GM19463 (cell line): Measurements from ENCODE around the gene LRFN3.
"Not testable (repeated sequence)": the region's sequence is repeated elsewhere in the genome, so short reads cannot be mapped to it uniquely, and the experiment has no call there.

Experiments
- ATAC-seq: cut with Tn5 transposase; IDR thresholded peaks from one replicate; pipeline ENCODE4 v1.9.1; 2021; ENCODE audit warnings: mild to moderate bottlenecking, moderate library complexity; ENCODE audit not compliant: unreplicated experiment

Gene LRFN3, protein sequence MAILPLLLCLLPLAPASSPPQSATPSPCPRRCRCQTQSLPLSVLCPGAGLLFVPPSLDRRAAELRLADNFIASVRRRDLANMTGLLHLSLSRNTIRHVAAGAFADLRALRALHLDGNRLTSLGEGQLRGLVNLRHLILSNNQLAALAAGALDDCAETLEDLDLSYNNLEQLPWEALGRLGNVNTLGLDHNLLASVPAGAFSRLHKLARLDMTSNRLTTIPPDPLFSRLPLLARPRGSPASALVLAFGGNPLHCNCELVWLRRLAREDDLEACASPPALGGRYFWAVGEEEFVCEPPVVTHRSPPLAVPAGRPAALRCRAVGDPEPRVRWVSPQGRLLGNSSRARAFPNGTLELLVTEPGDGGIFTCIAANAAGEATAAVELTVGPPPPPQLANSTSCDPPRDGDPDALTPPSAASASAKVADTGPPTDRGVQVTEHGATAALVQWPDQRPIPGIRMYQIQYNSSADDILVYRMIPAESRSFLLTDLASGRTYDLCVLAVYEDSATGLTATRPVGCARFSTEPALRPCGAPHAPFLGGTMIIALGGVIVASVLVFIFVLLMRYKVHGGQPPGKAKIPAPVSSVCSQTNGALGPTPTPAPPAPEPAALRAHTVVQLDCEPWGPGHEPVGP

GRCh38 chr19:35935911-35936737 lies at the start of gene LRFN3:
TSS of gene LRFN3 (plus strand) at chr19:35936374. CDS start at chr19:35939426, 3,052 bp downstream.
- no peak for ATAC-seq

DNA sequence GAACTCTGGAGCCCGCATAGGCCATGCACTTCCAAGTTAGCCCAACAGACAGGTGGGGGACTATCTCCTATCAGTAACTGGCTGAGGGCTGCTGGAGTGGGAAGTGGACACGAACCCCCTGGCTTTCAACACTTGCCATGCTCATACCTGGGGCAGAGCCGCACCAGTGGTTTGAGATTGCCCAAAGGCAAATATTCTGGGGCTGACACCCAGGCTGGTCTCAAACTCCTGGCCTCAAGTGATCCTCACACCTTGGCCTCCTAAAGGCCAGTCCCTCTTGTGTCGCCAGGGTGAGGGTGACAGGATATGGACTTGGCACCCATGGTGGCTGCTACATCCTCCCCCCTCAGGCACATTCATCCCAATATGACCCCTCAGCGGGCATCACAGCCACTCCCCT lies 49.0 kb upstream of the LRFN3 start:
- ATAC-seq, result no peak

GRCh38 chr19:35888398-35888797 lies 47.8 kb upstream of the LRFN3 start:
- ATAC-seq, result no peak

DNA sequence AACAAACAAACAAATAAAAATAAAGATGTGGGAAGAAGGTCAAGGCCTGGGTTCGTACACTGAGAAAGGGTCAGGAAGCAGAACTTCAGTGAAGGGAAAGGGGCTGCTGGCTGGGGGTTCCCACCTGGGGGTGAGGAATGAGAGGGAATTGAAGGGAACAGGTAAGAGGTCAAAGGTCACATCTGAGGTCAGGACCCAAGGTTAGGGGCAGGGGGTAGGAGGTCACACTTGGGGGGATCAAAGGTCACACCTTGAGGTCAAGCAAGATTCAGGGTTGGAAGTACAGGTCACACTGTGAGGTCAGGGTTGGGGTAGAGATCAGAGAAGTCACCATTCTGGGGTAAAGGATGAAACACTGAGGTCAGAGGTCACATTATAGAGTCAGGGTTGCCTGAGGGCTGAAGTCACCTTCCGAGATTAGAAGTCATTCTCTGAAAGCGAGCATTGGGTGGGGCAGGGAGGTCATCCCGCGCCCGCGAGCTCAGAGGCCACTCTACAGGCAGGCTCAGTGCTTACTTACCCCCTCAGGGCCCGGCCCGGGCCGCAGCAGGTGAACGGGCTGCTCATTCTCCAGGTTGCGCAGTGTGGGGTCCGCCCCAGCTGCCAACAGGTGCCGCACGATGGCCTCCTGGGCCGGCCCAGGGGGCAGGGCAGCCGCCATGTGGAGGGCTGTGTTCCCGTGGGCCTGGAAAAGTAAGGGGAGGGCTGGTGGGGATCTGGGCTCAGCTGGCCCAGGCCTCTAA lies 46.6 kb upstream of the LRFN3 start:
- no peak for ATAC-seq

GRCh38 chr19:35890113-35890650 lies 46.0 kb upstream of the LRFN3 start:
- ATAC-seq, result no peak

DNA sequence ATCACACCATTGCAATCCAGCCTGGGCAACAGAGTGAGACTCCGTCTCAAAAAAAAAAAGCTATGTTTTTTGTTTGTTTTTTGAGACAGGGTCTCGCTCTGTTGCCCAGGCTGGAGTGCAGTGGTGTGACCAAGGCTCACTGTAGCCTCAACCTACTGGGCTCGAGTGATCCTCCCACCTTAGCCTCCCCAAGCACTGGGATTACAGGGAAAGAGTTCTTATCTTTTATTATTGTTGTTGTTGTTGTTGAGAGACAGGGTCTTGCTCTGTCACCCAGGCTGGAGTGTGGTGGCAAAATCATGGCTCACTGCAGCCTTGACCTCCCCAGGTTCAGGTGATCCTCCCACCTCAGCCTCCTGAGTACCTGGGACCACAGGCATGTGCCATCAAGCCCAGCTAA lies 44.4 kb upstream of the LRFN3 start:
- not testable (repeated sequence) for ATAC-seq

- ATAC-seq, result no peak
These were observed 41.8 kb upstream of the LRFN3 start for GRCh38 chr19:35894342-35894741.

GRCh38 chr19:35895911-35896642 lies 40.1 kb upstream of the LRFN3 start:
- ATAC-seq, result no peak

DNA sequence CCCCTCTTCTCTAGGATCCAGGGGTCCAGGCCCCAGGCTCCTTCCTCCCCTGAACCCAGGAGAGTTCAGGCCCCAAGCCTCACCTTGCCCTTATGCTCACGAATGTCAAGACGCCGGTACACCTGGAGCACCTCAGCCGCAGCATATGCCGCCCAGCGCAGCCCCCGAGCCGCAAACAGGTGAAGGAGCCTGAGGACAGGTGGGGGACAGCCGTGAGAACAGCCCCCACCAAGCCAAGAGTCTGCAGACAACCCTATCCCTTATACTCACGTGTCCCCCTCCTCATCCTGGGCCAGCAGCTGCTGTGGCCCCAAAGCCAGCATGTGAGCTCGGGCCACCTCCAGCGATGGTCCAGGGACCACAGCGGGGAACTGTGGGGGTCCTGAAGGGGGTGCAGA lies 39.5 kb upstream of the LRFN3 start:
- ATAC-seq, result no peak

DNA sequence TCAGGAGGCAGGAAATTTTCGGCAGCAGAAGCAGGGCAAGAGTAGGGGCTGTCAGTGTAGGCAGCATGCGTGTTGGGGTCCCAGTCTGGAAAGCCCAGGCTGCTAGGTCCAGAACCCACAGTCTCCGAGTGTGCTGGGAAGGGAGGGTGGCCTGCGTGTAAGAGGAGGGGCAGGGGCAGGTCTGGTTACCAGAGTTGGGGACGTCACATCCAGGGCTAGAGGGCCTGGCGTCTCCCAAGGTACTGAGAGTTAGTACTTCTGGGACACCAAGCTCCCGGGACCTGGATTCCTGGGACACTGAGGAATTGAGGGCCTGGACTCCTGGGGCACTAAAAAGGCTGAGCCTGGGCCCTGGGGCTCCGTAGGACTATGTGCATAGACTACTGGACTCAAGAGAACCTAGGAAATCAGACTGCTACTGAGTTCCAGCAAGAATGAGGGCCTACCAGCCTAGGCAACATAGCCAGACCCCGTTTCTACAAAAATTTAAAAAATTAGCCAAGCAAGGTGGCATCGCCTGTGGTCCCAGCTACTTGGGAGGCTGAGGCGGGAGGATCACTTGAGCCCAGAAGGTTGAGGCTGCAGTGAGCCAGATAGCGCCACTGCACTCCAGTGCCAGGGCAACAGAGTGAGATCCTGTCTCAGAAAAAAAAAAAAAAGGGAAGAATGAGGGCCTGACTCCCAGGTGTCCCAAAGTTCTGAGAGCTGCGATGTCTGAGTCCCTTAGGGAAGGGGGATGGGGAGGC lies 38.3 kb upstream of the LRFN3 start:
- no peak for ATAC-seq

DNA sequence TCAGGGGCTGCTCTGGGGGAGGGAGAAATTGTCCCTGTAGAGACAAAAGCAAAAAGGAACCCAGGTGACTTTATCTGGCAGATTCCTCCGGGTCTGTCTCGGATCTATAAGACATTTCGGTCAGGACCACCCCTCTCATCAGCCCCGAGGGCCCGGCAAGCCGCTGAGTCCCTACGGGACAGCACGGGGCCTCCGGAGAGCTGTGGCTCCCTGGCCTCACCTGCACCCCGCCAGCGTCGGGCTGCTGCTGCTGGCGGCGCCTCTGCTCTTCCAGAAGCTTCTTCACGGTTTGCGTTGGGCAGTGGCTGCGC lies 37.7 kb upstream of the LRFN3 start:
- ATAC-seq, result no peak

GRCh38 chr19:35899547-35900214 lies 36.5 kb upstream of the LRFN3 start:
- peak; percentile 45 for ATAC-seq

GRCh38 chr19:35901055-35901644 lies 35.0 kb upstream of the LRFN3 start:
- no peak for ATAC-seq

- ATAC-seq, result no peak
These were observed 34.1 kb upstream of the LRFN3 start, which contains the start of gene HCST for GRCh38 chr19:35901854-35902661. TSS of gene HCST (plus strand) at chr19:35902529. CDS start at chr19:35902594, 65 bp downstream.

- ATAC-seq, result no peak
These were observed 33.2 kb upstream of the LRFN3 start for GRCh38 chr19:35902870-35903475.

- ATAC-seq, result peak; percentile 50
These were observed 32.5 kb upstream of the LRFN3 start for GRCh38 chr19:35903550-35904179.
